HG03095 (cell line): ENCODE measurements around the gene NARS2.
"Not testable (repeated sequence)": the region's sequence is repeated elsewhere in the genome, so short reads cannot be mapped to it uniquely, and the experiment has no call there.

Experiments
- ATAC-seq: cut with Tn5 transposase; IDR thresholded peaks from one replicate; pipeline ENCODE4 v1.9.1; 2021; ENCODE audit warnings: moderate library complexity; ENCODE audit not compliant: unreplicated experiment

Gene NARS2

DNA sequence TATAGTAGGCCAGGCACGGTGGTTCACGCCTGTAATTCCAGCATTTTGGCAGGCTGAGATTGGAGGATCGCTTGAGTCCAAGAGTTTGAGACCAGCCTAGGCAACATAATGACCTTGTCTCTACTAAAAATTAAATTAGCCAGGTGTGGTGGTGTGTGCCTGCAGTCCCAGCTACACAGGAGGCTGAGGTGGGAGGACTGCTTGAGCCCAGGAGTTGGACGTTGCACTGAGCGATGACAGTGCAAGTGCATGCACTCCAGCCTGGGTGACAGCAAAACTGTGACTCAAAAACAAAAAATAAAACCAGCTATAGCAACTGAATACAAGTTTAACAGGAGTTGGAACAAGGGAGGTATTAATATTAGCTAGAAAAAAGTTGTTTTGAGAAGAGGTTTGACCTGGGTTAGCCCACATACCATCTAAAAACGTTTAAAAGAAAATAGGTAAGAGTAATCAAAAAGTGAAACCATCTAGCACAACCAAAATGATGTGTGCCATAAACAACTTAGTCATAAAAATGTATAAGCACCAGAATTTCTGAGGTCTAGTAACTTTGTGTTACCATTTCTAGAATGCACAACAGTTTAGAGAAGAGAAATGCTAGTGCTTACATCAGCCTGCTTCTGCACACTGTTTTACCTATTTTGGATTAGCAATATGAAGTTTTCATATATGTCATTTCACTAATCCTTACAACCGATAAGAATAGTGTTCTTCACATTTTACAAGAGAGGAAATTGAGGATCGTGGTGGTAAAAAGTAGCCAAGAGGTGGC is 26.5 kb downstream of the NARS2 start:
- ATAC-seq: no peak

DNA sequence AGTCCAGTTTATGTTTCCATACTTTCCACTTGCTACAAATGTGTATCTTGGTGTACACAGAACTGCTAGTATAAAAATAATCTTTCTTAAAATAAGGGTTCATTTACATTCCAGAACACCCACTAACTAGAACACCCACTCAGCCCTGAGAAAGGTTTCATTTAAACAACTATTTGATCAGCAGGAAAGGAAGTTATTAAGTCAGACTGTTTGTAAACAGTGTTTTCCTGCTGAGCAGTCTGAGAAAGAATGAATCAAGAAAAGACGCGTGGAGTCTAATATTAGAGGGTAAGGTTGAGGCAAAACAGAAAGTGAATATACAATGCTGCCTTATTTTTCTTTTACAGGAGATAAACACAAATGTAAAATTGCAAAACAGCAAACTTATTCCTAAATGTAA is 32.7 kb downstream of the NARS2 start:
- ATAC-seq: no peak

GRCh38 chr11:78541537-78541936 is 33.1 kb downstream of the NARS2 start:
- no peak for ATAC-seq

GRCh38 chr11:78540256-78540655 is 34.4 kb downstream of the NARS2 start:
- no peak for ATAC-seq

DNA sequence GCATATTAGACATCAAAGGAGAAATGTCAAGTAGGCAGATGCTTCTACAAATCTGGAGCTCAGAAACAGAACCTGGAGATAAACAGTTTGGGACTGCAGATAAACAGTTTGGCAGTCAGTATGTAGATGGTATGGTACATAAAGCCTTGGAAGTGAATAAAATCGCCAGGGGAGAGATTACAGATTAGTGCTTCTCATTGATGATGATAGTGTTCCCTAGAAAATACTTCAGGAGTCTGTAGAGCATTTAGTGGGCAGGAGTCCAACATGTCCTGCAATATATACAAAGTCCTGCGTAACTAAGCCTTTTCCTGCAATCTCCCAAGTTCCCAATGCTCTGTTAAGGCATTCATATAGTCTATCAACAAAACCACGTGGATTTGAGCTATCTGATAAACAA is 35.2 kb downstream of the NARS2 start:
- ATAC-seq: no peak

GRCh38 chr11:78536933-78537332 is 37.7 kb downstream of the NARS2 start:
- ATAC-seq: no peak

DNA sequence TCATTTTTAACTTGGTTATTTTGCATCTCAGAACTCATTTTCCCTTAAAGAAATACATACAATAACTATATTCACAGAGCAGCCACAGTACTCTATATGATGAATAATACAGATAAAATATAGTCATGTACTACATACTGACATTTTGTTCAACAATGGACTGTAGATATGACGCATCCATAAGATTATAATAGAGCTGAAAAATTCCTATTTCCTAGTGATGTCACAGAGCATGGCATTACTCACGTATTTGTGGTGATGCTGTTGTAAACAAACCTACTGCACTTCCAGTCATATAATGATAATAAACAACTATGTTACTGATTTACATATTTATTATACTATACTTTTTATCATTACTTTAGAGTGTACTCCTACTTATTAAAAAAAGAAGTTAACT is 38.7 kb downstream of the NARS2 start:
- no peak for ATAC-seq

GRCh38 chr11:78535027-78535426 is 39.6 kb downstream of the NARS2 start:
- ATAC-seq: no peak

DNA sequence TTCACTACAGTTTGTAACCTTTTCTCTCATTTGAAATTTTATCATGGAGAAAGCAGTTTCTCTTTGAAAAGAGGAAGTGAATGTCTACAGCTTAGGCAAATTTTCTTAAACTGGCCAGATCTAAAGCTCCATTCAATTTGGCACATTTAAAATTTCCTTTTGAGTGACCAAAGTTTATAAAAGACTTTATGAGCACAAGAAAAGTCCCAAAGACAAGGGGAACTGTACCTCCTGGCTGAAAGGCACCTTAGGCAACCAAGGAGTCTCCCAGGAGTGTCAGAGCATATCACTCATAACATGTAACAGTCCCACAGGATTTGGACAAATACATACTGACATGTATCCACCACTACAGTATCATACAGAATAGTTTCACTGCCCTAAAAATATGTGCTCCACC is 41.3 kb downstream of the NARS2 start:
- no peak for ATAC-seq

DNA sequence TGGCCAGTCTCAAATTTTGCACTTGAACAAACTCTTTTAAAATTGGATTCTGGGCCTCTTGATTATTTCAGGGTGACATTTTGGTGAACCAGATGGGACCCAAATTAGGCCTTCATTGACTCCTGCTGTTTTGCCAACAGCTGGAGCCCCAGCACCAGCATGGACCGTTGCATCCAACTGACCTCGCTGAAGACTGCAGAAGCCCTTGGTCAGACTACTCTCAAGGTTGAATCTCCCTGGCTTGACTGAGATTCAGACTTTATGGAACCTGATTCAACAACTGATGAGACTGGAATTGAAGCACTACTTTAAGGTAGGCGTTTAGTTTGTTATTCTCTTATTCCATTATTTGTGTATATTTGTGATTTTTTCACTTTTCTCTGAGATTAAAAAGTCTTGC is 41.7 kb downstream of the NARS2 start:
- no peak for ATAC-seq

GRCh38 chr11:78526497-78527146 is 48.0 kb downstream of the NARS2 start:
- ATAC-seq: no peak

GRCh38 chr11:78525720-78526119 is 48.9 kb downstream of the NARS2 start:
- ATAC-seq: no peak

GRCh38 chr11:78520230-78520629 is 54.4 kb downstream of the NARS2 start:
- ATAC-seq: no peak

DNA sequence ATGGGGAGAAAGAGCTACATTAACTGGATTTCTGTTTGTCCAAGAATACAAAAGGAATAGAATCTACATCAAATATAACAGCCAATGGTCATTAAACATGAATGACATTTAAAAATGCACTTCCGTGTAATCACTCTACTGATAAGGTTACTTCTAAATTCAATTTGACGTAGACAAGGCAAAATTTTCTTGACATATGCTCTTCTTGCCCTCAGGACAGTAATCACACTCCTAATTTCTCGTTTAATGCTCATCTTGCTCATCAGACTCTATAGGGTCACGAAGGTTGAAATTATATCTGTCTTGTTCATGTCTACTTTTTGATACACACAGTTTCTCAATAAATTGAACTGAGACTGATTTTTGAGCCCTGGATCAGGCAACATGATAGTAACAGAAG is 58.4 kb downstream of the NARS2 start:
- ATAC-seq: no peak

DNA sequence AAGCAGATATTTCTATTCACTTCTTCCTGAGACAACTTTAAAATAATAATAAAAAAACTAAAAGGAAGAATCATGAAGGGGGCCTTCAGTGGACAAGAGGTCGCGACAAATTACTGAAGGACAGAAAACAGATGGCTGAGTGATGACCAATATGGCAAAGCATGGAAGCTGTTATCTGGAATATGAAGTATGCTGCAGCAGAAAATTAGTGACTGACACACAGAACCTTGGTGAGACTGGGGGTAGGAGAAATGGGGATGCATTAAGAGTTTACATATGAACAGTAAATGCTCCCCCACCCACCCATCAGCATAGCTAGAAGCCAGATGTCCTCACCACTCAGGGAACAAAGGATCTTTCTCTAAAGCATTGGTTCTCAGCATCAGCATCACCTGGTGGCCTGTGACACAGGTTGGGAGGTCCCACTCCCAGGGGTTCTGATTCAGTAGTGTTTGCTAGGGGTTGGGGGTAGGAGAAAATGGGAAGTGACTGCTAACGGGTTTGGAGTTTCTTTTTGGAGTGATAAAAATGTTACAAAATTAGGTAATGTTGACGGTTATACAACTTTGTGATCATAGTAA is 59.7 kb downstream of the NARS2 start:
- ATAC-seq: no peak

GRCh38 chr11:78513085-78513484 is 61.6 kb downstream of the NARS2 start:
- ATAC-seq: not testable (repeated sequence)

- no peak for ATAC-seq
Observed at GRCh38 chr11:78510597-78510996, 64.1 kb downstream of the NARS2 start.

DNA sequence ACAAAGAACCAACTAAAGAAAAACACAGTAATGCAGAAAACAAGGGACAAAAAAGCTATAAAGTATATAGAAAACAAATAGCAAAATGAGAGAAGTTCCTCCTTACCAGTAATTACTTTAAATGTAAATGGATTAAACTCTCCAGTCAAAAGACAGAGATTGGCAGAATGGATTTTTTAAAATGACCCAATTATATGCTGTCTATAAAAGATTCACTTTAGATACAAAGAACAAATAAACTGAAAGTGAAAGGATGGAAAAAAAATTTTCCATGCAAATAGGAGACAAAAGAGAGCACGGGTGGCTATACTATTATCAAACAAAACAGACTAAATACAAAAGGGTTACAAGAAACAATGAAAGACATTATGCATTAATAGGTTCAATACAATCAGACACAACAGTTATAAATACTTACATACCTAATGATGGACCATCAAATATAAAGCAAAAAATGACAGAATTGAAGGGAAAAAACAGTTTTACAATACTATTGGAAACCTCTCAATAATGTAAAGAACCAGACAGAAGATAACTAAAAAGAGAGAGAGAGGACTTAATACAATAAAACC is 64.6 kb downstream of the NARS2 start:
- ATAC-seq: no peak

- no peak for ATAC-seq
Observed at GRCh38 chr11:78504708-78505107, 70.0 kb downstream of the NARS2 start.

GRCh38 chr11:78504181-78504580 is 70.5 kb downstream of the NARS2 start:
- ATAC-seq: no peak

DNA sequence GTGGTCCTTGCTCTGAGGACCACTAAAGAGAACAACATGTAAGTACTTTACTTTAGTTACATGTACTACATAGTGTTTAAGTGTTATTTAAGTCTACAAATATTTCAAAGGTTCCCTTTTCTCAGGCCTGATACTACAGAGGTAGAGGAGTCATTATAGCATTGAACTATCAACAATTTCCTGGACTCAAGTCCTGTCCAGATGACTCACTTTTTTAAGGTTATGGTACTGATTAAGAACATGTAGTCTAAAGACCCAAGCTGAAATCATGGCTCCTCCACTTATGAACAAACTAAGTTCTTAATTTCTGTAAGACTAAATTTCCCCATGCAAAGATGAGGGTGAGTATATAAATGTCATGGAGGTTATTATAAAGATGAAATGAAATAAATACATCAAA is 74.7 kb downstream of the NARS2 start:
- no peak for ATAC-seq

DNA sequence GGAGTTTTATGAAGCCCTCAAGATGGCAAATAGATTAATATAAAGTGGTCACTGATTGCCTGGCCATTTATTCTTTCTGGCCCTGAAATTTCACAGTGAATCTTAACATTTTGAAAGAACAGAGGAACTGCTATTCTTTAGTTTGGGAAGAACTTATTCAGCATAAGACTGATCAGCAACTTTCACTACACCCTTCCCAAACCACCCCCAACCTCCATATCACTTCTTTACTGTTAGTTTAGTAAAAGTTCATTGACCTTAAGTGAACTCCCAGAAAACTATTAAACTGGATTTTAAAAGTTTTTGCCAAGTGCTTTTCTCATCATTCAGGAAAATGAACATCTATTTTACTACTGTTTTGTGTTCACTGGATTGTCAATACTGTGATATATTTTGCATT is 77.4 kb downstream of the NARS2 start:
- ATAC-seq: no peak
